GM04503 (cell line): ENCODE results near the gene PARD3.
"Not testable (repeated sequence)": the region's sequence is repeated elsewhere in the genome, so short reads cannot be mapped to it uniquely, and the experiment has no call there.

ENCODE experiments used
- DNase-seq: peaks from one replicate; pipeline ENCODE4 v3.0.0-alpha.2; 2012; ENCODE audit warnings: low read depth

The PARD3 gene

GRCh38 chr10:34715511-34716187, 99.4 kb downstream of the PARD3 start:
- DNase-seq: no peak

- DNase-seq: no peak
These were observed 101.2 kb downstream of the PARD3 start for GRCh38 chr10:34713875-34714274.

GRCh38 chr10:34711500-34711899, 103.6 kb downstream of the PARD3 start:
- DNase-seq: no peak

GRCh38 chr10:34710391-34710751, 104.7 kb downstream of the PARD3 start:
- DNase-seq: no peak

GRCh38 chr10:34709637-34710390, 105.3 kb downstream of the PARD3 start:
- DNase-seq: no peak

- DNase-seq: no peak
These were observed 107.4 kb downstream of the PARD3 start for GRCh38 chr10:34707656-34708055.

GRCh38 chr10:34706992-34707391, 108.1 kb downstream of the PARD3 start:
- DNase-seq: not testable (repeated sequence)

GRCh38 chr10:34706147-34706546, 108.9 kb downstream of the PARD3 start:
- DNase-seq: no peak

- DNase-seq: no peak
These were observed 109.5 kb downstream of the PARD3 start for GRCh38 chr10:34705563-34705962.

GRCh38 chr10:34704526-34705184, 110.4 kb downstream of the PARD3 start:
- DNase-seq: no peak

- no peak for DNase-seq
These were observed 112.1 kb downstream of the PARD3 start for GRCh38 chr10:34702982-34703381.

- no peak for DNase-seq
These were observed 112.8 kb downstream of the PARD3 start for GRCh38 chr10:34702093-34702937.

- no peak for DNase-seq
These were observed 113.9 kb downstream of the PARD3 start for GRCh38 chr10:34701194-34701593.

- DNase-seq: not testable (repeated sequence)
These were observed 114.3 kb downstream of the PARD3 start for GRCh38 chr10:34700752-34701151.

GRCh38 chr10:34699904-34700517, 115.1 kb downstream of the PARD3 start:
- no peak for DNase-seq

- no peak for DNase-seq
These were observed 116.1 kb downstream of the PARD3 start for GRCh38 chr10:34698979-34699378.

GRCh38 chr10:34698248-34698831, 116.8 kb downstream of the PARD3 start:
- no peak for DNase-seq

- DNase-seq: no peak
These were observed 117.5 kb downstream of the PARD3 start for GRCh38 chr10:34697351-34698247.

GRCh38 chr10:34696423-34696822, 118.7 kb downstream of the PARD3 start:
- no peak for DNase-seq

- no peak for DNase-seq
These were observed 124.6 kb downstream of the PARD3 start for GRCh38 chr10:34690383-34691049.
